PC-3 (cell line): ENCODE measurements around the gene CDH12. TPM values are rescaled to one million over a fixed set of nuclear protein-coding genes. Genes with fewer than 3 reads are reported as not detected.
"Not testable (repeated sequence)": the region's sequence is repeated elsewhere in the genome, so short reads cannot be mapped to it uniquely, and the experiment has no call there.

Experiments
- ATAC-seq: fragments of 200-7000 bp; cut with Tn5 transposase; 2 replicates; pipeline ENCODE4 v1.9.1; 2020; ENCODE audit warnings: mild to moderate bottlenecking, moderate library complexity
- BruUV-seq: library from RNA; stranded (reverse); fragments of 400-500 nt; replicated peaks from 2 replicates; lab custom pipeline; 2021; lab: Mats Ljungman, UMichigan
- CTCF ChIA-PET: fragments of 300-600 bp; sonication (Branson Sonifier 250); formaldehyde crosslinking; loops from one replicate; lab custom pipeline; 2022; ENCODE audit warnings: antibody characterized with exemption; lab: Charles Lee
- POLR2A ChIA-PET: fragments of 300-600 bp; sonication (Branson Sonifier 250); formaldehyde crosslinking; loops from one replicate; lab custom pipeline; 2022; ENCODE audit warnings: antibody characterized with exemption; ENCODE audit not compliant: unreplicated experiment; lab: Charles Lee
- DNase-seq: peaks from one replicate; pipeline ENCODE4 v3.0.0-alpha.2; 2015
- H2AFZ ChIP-seq: fragments of 300-600 bp; sonication (generic); 2 replicates; pipeline ENCODE4 v1.6.0; 2016; ENCODE audit warnings: antibody characterized with exemption, low read length
- H3F3A ChIP-seq: fragments of 300-600 bp; sonication (generic); one replicate; pipeline ENCODE4 v1.6.0; 2017; ENCODE audit warnings: antibody characterized with exemption, low read length, control low read depth, mild to moderate bottlenecking; ENCODE audit not compliant: unreplicated experiment
- H3K27ac ChIP-seq: fragments of 300-600 bp; sonication (generic); 2 replicates; pipeline ENCODE4 v1.5.1; 2016; ENCODE audit warnings: mild to moderate bottlenecking, low read length
- H3K27me3 ChIP-seq: fragments of 300-600 bp; sonication (generic); 2 replicates; pipeline ENCODE4 v1.6.1; 2016; ENCODE audit warnings: low read length, mixed read lengths
- H3K36me3 ChIP-seq: fragments of 300-600 bp; sonication (generic); 2 replicates; pipeline ENCODE4 v1.6.1; 2016; ENCODE audit warnings: low read depth, mixed run types, low read length, mixed read lengths
- H3K4me1 ChIP-seq: fragments of 300-600 bp; sonication (generic); 2 replicates; pipeline ENCODE4 v1.5.1; 2016; ENCODE audit warnings: low read length; ENCODE audit not compliant: insufficient read depth
- H3K4me2 ChIP-seq: fragments of 300-600 bp; sonication (generic); 2 replicates; pipeline ENCODE4 v1.6.0; 2016; ENCODE audit warnings: low read length
- H3K4me3 ChIP-seq: fragments of 300-600 bp; sonication (generic); 2 replicates; pipeline ENCODE4 v1.5.1; 2016; ENCODE audit warnings: mild to moderate bottlenecking, low read length, mixed read lengths
- H3K79me2 ChIP-seq: fragments of 300-600 bp; sonication (generic); 2 replicates; pipeline ENCODE4 v1.6.1; 2017; ENCODE audit warnings: low read length, mixed read lengths
- H3K9ac ChIP-seq: fragments of 300-600 bp; sonication (generic); 2 replicates; pipeline ENCODE4 v1.6.0; 2016; ENCODE audit warnings: mild to moderate bottlenecking, low read length
- H3K9me2 ChIP-seq: fragments of 300-600 bp; sonication (generic); replicated peaks from 2 replicates; pipeline ENCODE4 v1.6.1; 2016; ENCODE audit warnings: mixed run types, low read length, mixed read lengths
- H3K9me3 ChIP-seq: fragments of 300-600 bp; sonication (generic); 2 replicates; pipeline ENCODE4 v1.6.1; 2016; ENCODE audit warnings: low read length, mixed read lengths
- H4K20me1 ChIP-seq: fragments of 300-600 bp; sonication (generic); 2 replicates; pipeline ENCODE4 v1.6.1; 2016; ENCODE audit warnings: low read length, mixed read lengths
- EZH2 ChIP-seq: fragments of 300-600 bp; sonication (generic); IDR thresholded peaks from one replicate; pipeline ENCODE4 v1.6.1; 2017; ENCODE audit warnings: antibody characterized with exemption, mild to moderate bottlenecking, low read length; ENCODE audit not compliant: unreplicated experiment
- EZH2phosphoT487 ChIP-seq: fragments of 300-600 bp; sonication (generic); IDR thresholded peaks from 2 replicates; pipeline ENCODE4 v1.6.1; 2018; ENCODE audit warnings: mild to moderate bottlenecking, antibody characterized with exemption, low read length, borderline replicate concordance
- intact Hi-C: fragments of 100-400 bp; cut with micrococcal nuclease; formaldehyde crosslinking; loops from 2 replicates; pipeline ENCODE4 v1.9.0; 2023
- total RNA-seq: library from RNA; depleted of rRNA; stranded (reverse); fragments of >200 nt; gene quantifications from 2 replicates; pipeline ENCODE4 v1.2.3, GENCODE V29; 2014
- TF ChIP-seq, protein P1 (sequence below): fragments of 300-600 bp; sonication (generic); conservative IDR thresholded peaks from 2 replicates; pipeline ENCODE4 v1.5.1; 2017; ENCODE audit warnings: antibody characterized with exemption, low read depth, mild to moderate bottlenecking, low read length

Gene CDH12
- total RNA-seq, 1 experiment from 2014 or later: 0.44 TPM

DNA sequence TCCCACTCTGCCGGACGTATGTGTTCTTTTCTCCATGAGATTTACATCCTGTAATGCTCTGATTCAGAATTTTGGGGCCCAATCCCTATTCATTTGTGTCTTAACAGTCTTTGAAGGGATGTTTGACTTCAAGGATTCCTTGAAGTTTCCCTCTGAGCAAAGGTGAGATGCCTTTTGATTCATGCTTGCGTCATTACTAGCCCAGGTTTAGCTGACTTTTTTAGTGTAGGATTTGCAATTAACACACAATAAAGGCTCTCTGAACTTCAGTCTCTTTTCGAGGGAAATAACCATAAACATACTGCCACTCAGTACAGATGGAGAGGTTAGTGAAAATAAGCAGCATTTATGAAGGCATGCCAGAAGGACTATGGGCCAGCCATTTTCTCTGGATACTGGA is 842.3 kb downstream of the CDH12 start:
- H3K4me2 ChIP-seq, H2AFZ ChIP-seq, BruUV-seq, intact Hi-C loops, H3K9me3 ChIP-seq, H3F3A ChIP-seq, ATAC-seq, DNase-seq, H3K27me3 ChIP-seq, H3K27ac ChIP-seq, H3K9me2 ChIP-seq, H3K4me1 ChIP-seq, CTCF ChIA-PET, H3K4me3 ChIP-seq, H3K9ac ChIP-seq, H3K79me2 ChIP-seq, H3K36me3 ChIP-seq, H4K20me1 ChIP-seq, POLR2A ChIA-PET: not testable (repeated sequence)

DNA sequence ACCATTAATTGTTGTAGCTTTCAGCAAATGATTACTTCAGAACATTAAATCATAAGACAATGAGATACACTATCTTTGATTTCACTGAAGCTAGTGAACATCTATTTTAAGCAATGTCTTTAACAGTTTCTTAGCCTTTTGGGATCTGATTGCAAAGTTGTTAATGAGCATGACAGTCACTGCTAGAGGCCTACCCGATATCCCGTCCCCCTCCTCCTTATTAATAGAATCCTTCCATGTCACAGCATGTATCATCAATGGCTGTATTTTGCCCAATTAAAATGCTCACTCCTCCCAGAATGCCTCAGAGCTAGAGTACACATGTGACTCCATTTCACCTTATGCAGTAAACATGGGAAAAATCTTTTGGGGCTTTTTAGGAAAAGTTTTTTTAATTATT is 852.0 kb downstream of the CDH12 start:
- CTCF ChIA-PET: not testable (repeated sequence)

DNA sequence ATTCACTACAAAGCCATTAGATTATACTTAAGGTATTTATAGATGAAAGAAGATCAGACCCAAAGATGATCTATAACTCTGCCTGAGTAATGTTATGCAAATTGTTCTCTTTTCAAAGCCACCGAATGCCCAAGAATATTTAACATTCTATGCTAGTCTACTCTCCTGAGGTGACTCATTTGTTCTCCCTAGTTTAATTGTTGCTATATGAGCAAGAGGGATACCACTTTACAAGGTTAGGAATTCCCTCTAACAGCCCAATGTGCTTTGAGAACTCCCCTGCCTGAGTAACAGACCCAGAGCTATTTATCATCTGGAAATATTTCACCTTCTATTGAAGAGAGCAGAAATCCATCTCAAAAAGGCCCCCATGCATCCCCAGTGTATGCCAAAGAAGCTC is 867.3 kb downstream of the CDH12 start:
- H3K9me3 ChIP-seq, POLR2A ChIA-PET, H2AFZ ChIP-seq, H4K20me1 ChIP-seq, H3K36me3 ChIP-seq, H3K4me1 ChIP-seq, CTCF ChIA-PET, H3F3A ChIP-seq, H3K79me2 ChIP-seq, H3K9me2 ChIP-seq, H3K9ac ChIP-seq, BruUV-seq, intact Hi-C loops, H3K4me2 ChIP-seq, H3K27ac ChIP-seq, H3K4me3 ChIP-seq, DNase-seq: not testable (repeated sequence)
- peaks cover 12% of the 10 kb centered on the region for H3K27me3 ChIP-seq
- peak; percentile 51; the same call in 1 of the 2 replicates for ATAC-seq

More for the DNA sequence above, 852.0 kb downstream of the CDH12 start:
- intact Hi-C loops, H4K20me1 ChIP-seq, H3K9me2 ChIP-seq, H3K4me1 ChIP-seq, H3K36me3 ChIP-seq, BruUV-seq, H3K9me3 ChIP-seq, H3K79me2 ChIP-seq, H3K4me2 ChIP-seq, POLR2A ChIA-PET, ATAC-seq, H2AFZ ChIP-seq, H3F3A ChIP-seq, H3K27ac ChIP-seq, DNase-seq, H3K9ac ChIP-seq, H3K27me3 ChIP-seq, H3K4me3 ChIP-seq: not testable (repeated sequence)

DNA sequence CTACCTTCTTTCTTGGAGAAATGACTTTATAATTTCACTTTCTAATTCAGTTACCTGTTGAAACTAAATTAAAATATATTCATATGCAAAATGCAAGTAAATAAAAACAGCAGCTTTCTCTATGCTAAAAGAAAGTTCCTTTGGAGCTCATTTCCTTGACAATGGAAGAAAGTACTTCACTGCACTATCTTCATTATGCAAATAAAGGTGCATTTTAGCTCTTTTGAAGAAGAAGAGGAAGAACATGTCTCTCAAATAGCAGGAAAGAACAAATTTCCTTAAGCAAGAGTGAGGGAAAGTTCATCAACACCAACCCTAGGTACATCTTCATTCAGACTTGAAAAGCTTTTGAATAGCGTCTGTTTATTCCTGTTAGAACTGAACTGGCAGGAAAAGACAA is 901.6 kb downstream of the CDH12 start:
- H4K20me1 ChIP-seq, BruUV-seq, H3K36me3 ChIP-seq, H3F3A ChIP-seq, H3K4me3 ChIP-seq, H3K79me2 ChIP-seq, H3K9me2 ChIP-seq, intact Hi-C loops, CTCF ChIA-PET, ATAC-seq, H2AFZ ChIP-seq, DNase-seq, H3K9ac ChIP-seq, H3K4me1 ChIP-seq, H3K27me3 ChIP-seq, POLR2A ChIA-PET, H3K27ac ChIP-seq, H3K9me3 ChIP-seq, H3K4me2 ChIP-seq: not testable (repeated sequence)

DNA sequence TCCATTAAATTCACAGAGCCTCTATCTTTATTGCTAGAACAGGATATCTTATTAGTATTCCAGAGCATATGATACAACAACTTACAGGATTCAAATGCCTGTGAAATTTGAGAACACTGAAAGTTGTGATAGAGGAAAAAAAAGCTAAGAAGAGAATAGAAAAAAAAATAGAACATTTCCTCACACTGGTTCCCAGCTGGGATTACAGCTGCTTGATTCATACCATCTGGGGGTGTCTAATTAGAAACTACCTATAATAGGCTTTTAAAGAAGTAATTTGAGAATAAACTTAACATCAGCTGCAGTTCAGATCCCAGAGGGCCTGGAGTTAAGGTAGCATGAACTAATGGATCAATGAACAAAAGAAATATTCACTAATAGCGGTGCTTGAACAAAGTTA is 922.0 kb downstream of the CDH12 start:
- Histone ChIP-seq H3K4me1 (no peaks in the 10 kb centered on the region), H3K9me3 (no peaks in the 10 kb centered on the region), H3F3A (no peaks in the 10 kb centered on the region), H3K4me2 (no peak overlapping the region), H3K4me3 (no peak overlapping the region), H2AFZ (no peak overlapping the region), H3K79me2 (no peaks in the 10 kb centered on the region), H3K27me3 (0 out of 2 replicates have a peak, but pooled peaks cover 10% of the 10 kb centered on the region), H3K9ac (no peak overlapping the region), H3K36me3 (no peaks in the 10 kb centered on the region), H4K20me1 (no peaks in the 10 kb centered on the region), H3K9me2 (no peaks in the 10 kb centered on the region), H3K27ac (no peak overlapping the region)
- ChIA-PET CTCF (no interaction called here), POLR2A (no interaction called here)
- no TSS peak for BruUV-seq
- TF ChIP-seq EZH2 (no peak), EZH2phosphoT487 (no peak)
- TF ChIP-seq, protein P1, sequence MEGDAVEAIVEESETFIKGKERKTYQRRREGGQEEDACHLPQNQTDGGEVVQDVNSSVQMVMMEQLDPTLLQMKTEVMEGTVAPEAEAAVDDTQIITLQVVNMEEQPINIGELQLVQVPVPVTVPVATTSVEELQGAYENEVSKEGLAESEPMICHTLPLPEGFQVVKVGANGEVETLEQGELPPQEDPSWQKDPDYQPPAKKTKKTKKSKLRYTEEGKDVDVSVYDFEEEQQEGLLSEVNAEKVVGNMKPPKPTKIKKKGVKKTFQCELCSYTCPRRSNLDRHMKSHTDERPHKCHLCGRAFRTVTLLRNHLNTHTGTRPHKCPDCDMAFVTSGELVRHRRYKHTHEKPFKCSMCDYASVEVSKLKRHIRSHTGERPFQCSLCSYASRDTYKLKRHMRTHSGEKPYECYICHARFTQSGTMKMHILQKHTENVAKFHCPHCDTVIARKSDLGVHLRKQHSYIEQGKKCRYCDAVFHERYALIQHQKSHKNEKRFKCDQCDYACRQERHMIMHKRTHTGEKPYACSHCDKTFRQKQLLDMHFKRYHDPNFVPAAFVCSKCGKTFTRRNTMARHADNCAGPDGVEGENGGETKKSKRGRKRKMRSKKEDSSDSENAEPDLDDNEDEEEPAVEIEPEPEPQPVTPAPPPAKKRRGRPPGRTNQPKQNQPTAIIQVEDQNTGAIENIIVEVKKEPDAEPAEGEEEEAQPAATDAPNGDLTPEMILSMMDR: no peak
- ATAC-seq (no peak), DNase-seq (no peak)
- intact Hi-C loops: no loop called here
